IMR-90 (cell line): ENCODE data around the gene KMT2C. TPM values are rescaled to one million over a fixed set of nuclear protein-coding genes. Genes with fewer than 3 reads are reported as not detected.
"Not testable (repeated sequence)": the region's sequence is repeated elsewhere in the genome, so short reads cannot be mapped to it uniquely, and the experiment has no call there.

Experiments
- ATAC-seq: fragments of 200-7000 bp; cut with Tn5 transposase; 2 replicates; pipeline ENCODE4 v1.9.1; 2020; ENCODE audit warnings: low read depth, mild to moderate bottlenecking, moderate library complexity
- BruUV-seq: library from RNA; stranded (reverse); fragments of 400-500 nt; replicated peaks from 2 replicates; lab custom pipeline; 2021; lab: Mats Ljungman, UMichigan
- CTCF ChIA-PET: fragments of 300-600 bp; formaldehyde crosslinking; extraction: SDS; loops from one replicate; lab custom pipeline; 2021; ENCODE audit warnings: antibody characterized with exemption; lab: Yijun Ruan, JAX
- POLR2A ChIA-PET: fragments of 300-600 bp; sonication (Branson Sonifier 250); formaldehyde crosslinking; loops from one replicate; lab custom pipeline; 2022; ENCODE audit warnings: antibody characterized with exemption; ENCODE audit not compliant: unreplicated experiment; lab: Charles Lee
- DNase-seq: peaks from one replicate; pipeline ENCODE4 v3.0.0; 2013
- H2AFZ ChIP-seq: replicated peaks from 2 replicates; pipeline ENCODE3; 2013; ENCODE audit warnings: low read length, mild to moderate bottlenecking; ENCODE audit not compliant: poor library complexity
- H2AK5ac ChIP-seq: 2 replicates; pipeline ENCODE4 v1.6.1; 2013; ENCODE audit warnings: low read depth, low read length, inconsistent platforms
- H2AK9ac ChIP-seq: replicated peaks from 2 replicates; pipeline ENCODE3; 2013; ENCODE audit warnings: mild to moderate bottlenecking, low read depth, low read length, moderate library complexity; ENCODE audit not compliant: poor library complexity
- H2BK120ac ChIP-seq: 2 replicates; pipeline ENCODE4 v1.6.1; 2013; ENCODE audit warnings: low read depth, low read length, inconsistent platforms
- H2BK15ac ChIP-seq: 3 replicates; pipeline ENCODE4 v1.6.1; 2013; ENCODE audit warnings: low read depth, low read length, inconsistent platforms
- H2BK20ac ChIP-seq: 2 replicates; pipeline ENCODE4 v1.6.1; 2013; ENCODE audit warnings: low read depth, mild to moderate bottlenecking, inconsistent platforms, low read length, moderate library complexity
- H2BK5ac ChIP-seq: 2 replicates; pipeline ENCODE4 v1.6.1; 2013; ENCODE audit warnings: mild to moderate bottlenecking, low read depth, low read length, inconsistent platforms; ENCODE audit not compliant: poor library complexity, severe bottlenecking
- H3K14ac ChIP-seq: replicated peaks from 2 replicates; pipeline ENCODE4 v1.6.1; 2013; ENCODE audit warnings: low read depth, low read length, inconsistent platforms
- H3K18ac ChIP-seq: 2 replicates; pipeline ENCODE4 v1.6.1; 2013; ENCODE audit warnings: low read depth, low read length, control low read depth
- H3K23ac ChIP-seq: 2 replicates; pipeline ENCODE4 v1.6.1; 2013; ENCODE audit warnings: low read depth, low read length, inconsistent platforms
- H3K27ac ChIP-seq: 2 replicates; pipeline ENCODE4 v1.5.1; 2013; ENCODE audit warnings: mild to moderate bottlenecking, control low read depth, low read length; ENCODE audit not compliant: insufficient read depth
- H3K27me3 ChIP-seq: 2 replicates; pipeline ENCODE4 v1.6.1; 2013; ENCODE audit warnings: low read length; ENCODE audit not compliant: control insufficient read depth, insufficient read depth
- H3K36me3 ChIP-seq: 2 replicates; pipeline ENCODE4 v1.6.1; 2013; ENCODE audit warnings: low read length, mixed read lengths; ENCODE audit not compliant: control insufficient read depth, insufficient read depth
- H3K4ac ChIP-seq: 2 replicates; pipeline ENCODE4 v1.6.1; 2013; ENCODE audit warnings: low read depth, low read length, inconsistent platforms
- H3K4me1 ChIP-seq: 2 replicates; pipeline ENCODE4 v1.6.1; 2013; ENCODE audit warnings: low read length, mixed read lengths; ENCODE audit not compliant: control insufficient read depth, insufficient read depth
- H3K4me2 ChIP-seq: 2 replicates; pipeline ENCODE4 v1.6.1; 2013; ENCODE audit warnings: low read depth, mild to moderate bottlenecking, control low read depth, low read length, moderate library complexity
- H3K4me3 ChIP-seq: 2 replicates; pipeline ENCODE4 v1.5.1; 2013; ENCODE audit warnings: low read depth, mild to moderate bottlenecking, control low read depth, low read length, moderate library complexity; ENCODE audit not compliant: insufficient read depth
- H3K56ac ChIP-seq: 2 replicates; pipeline ENCODE4 v1.6.1; 2013; ENCODE audit warnings: low read length, inconsistent platforms; ENCODE audit not compliant: insufficient read depth; ENCODE audit errors: extremely low read depth
- H3K79me1 ChIP-seq, 2 experiments: 2 replicates each; pipeline ENCODE4 v1.6.1; 2013; ENCODE audit warnings: low read length in 2 of 2, inconsistent platforms in 1 of 2, low read depth in 1 of 2
- H3K9ac ChIP-seq: 2 replicates; pipeline ENCODE4 v1.6.1; 2013; ENCODE audit warnings: low read depth, low read length, control low read depth
- H3K9me1 ChIP-seq: 2 replicates; pipeline ENCODE4 v1.6.1; 2013; ENCODE audit warnings: low read length, inconsistent platforms; ENCODE audit not compliant: insufficient read depth
- H3K9me3 ChIP-seq: 2 replicates; pipeline ENCODE4 v1.6.1; 2013; ENCODE audit warnings: low read length; ENCODE audit not compliant: control insufficient read depth, insufficient read depth
- H4K20me1 ChIP-seq: 2 replicates; pipeline ENCODE4 v1.6.1; 2013; ENCODE audit warnings: low read length, inconsistent platforms; ENCODE audit not compliant: insufficient read depth
- H4K5ac ChIP-seq: 2 replicates; pipeline ENCODE4 v1.6.1; 2013; ENCODE audit warnings: mild to moderate bottlenecking, low read depth, low read length, control low read depth
- H4K8ac ChIP-seq, 2 experiments: 2 replicates each; pipeline ENCODE4 v1.6.1; 2013; ENCODE audit warnings: low read depth in 2 of 2, low read length in 2 of 2, control low read depth in 1 of 2, inconsistent platforms in 1 of 2
- H4K91ac ChIP-seq: 2 replicates; pipeline ENCODE4 v1.6.1; 2013; ENCODE audit warnings: low read depth, low read length, inconsistent platforms; ENCODE audit not compliant: insufficient read depth
- WGBS, 2 experiments: methylation state at CpG; one replicate each; pipeline versions ENCODE4 v1.1.5 to v1.1.7; 2013; ENCODE audit warnings: missing lambda C conversion rate in 2 of 2; ENCODE audit not compliant: insufficient read length in 1 of 2; ENCODE audit errors: extremely low coverage in 2 of 2; 5-methylcytosine and 5-hydroxymethylcytosine counted together
- dilution Hi-C: fragments of 300-500 bp; cut with HindIII; formaldehyde crosslinking; loops from one replicate; pipeline ENCODE4 v1.14.3; 2018; ENCODE audit warnings: low sequenced_read_pairs; ENCODE audit not compliant: unreplicated experiment
- in situ Hi-C: fragments of 300-500 bp; cut with MboI; formaldehyde crosslinking; loops from 3 replicates; pipeline ENCODE4 v1.14.3; 2019; ENCODE audit warnings: low sequenced_read_pairs, inconsistent platforms, mixed read lengths
- intact Hi-C: fragments of 100-400 bp; cut with micrococcal nuclease; formaldehyde crosslinking; loops from 2 replicates; pipeline ENCODE4 v1.10.0; 2022
- polyA plus RNA-seq, 3 experiments: library from polyadenylated mRNA; depleted of rRNA; stranded (reverse); fragments of >200 nt; gene quantifications; 2 replicates each; pipeline ENCODE4 v1.2.3, GENCODE V29; 2012; ENCODE audit warnings: low replicate concordance in 1 of 3
- total RNA-seq: library from RNA; depleted of rRNA; stranded (reverse); fragments of >200 nt; gene quantifications from 2 replicates; pipeline ENCODE4 v1.2.3, GENCODE V29; 2012

The KMT2C gene
- total and polyA plus RNA-seq, 2 of the 4 experiments (the other 2 are of a cell fraction), result 8.0 to 23.3 TPM

DNA sequence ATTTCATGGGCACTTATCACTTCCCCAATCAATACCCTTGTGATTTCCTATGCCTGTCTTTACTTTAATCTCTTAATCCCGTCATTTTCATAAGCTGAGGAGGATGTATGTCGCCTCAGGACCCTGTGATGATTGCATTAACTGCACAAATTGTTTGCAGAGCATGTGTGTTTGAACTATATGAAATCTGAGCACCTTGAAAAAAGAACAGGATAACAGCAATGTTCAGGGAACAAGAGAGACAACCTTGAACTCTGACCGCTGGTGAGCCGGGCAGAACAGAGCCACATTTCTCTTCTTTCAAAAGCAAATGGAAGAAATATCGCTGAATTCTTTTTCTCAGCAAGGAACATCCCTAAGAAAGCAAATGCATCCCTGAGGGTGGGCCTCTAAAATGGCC lies 84.1 kb downstream of the KMT2C start:
- in situ Hi-C loops, H2BK20ac ChIP-seq, H2BK5ac ChIP-seq, H2BK120ac ChIP-seq, H2AK9ac ChIP-seq, POLR2A ChIA-PET, H4K20me1 ChIP-seq, H3K56ac ChIP-seq, intact Hi-C loops, H4K91ac ChIP-seq, H2AK5ac ChIP-seq, H2AFZ ChIP-seq, ATAC-seq, H3K4me2 ChIP-seq, H3K27ac ChIP-seq, BruUV-seq, dilution Hi-C loops, DNase-seq, H3K9me3 ChIP-seq, H3K4ac ChIP-seq, H2BK15ac ChIP-seq, H3K23ac ChIP-seq, H3K9ac ChIP-seq, H3K14ac ChIP-seq, H3K18ac ChIP-seq, H3K4me3 ChIP-seq, H4K5ac ChIP-seq, H4K8ac ChIP-seq, H3K4me1 ChIP-seq, H3K9me1 ChIP-seq, H3K27me3 ChIP-seq: not testable (repeated sequence)
- Histone ChIP-seq H3K79me1 (peaks cover 17 to 50% of the 10 kb centered on the region in 2 experiments), H3K36me3 (peaks cover 10% of the 10 kb centered on the region)
- 100% methylated on average over 2 of the region's 5 CpGs; no CpG with 5 or more reads in 1 of the 2 experiments for WGBS, 2 experiments
- CTCF ChIA-PET, result interaction anchor here (1.1 kb wide), 1 partner anchor 11 kb away, joined by 4 read pairs; no protein-coding TSS in a partner anchor
